Loucy (cell line): Measurements from ENCODE around the gene ENPP1.

Source experiments
- H2AFZ ChIP-seq: fragments of 200-600 bp; sonication (generic); 2 replicates; pipeline ENCODE4 v1.6.0; 2016; ENCODE audit warnings: antibody characterized with exemption, mild to moderate bottlenecking, low read length, moderate library complexity
- H3F3A ChIP-seq: fragments of 200-600 bp; 2 replicates; pipeline ENCODE4 v1.6.0; 2016; ENCODE audit warnings: antibody characterized with exemption, low read depth, mild to moderate bottlenecking
- H3K27me3 ChIP-seq: fragments of 200-600 bp; sonication (generic); 2 replicates; pipeline ENCODE4 v1.6.1; 2014; ENCODE audit warnings: low read length, mild to moderate bottlenecking; ENCODE audit not compliant: insufficient read depth, poor library complexity, severe bottlenecking
- H3K36me3 ChIP-seq: fragments of 200-600 bp; sonication (generic); 2 replicates; pipeline ENCODE4 v1.6.1; 2016; ENCODE audit warnings: low read length; ENCODE audit not compliant: insufficient read depth
- H3K4me1 ChIP-seq: fragments of 200-600 bp; sonication (generic); 2 replicates; pipeline ENCODE4 v1.5.1; 2014; ENCODE audit warnings: low read length, mild to moderate bottlenecking; ENCODE audit not compliant: insufficient read depth, poor library complexity, severe bottlenecking
- H3K4me2 ChIP-seq: fragments of 200-600 bp; sonication (generic); 2 replicates; pipeline ENCODE4 v1.6.0; 2014; ENCODE audit warnings: antibody characterized with exemption, low read length, low read depth, mild to moderate bottlenecking; ENCODE audit not compliant: poor library complexity, severe bottlenecking
- H3K4me3 ChIP-seq: fragments of 200-600 bp; sonication (generic); 2 replicates; pipeline ENCODE4 v1.5.1; 2014; ENCODE audit warnings: low read length, mild to moderate bottlenecking, mixed read lengths; ENCODE audit not compliant: poor library complexity, severe bottlenecking
- H3K79me2 ChIP-seq: fragments of 200-600 bp; sonication (generic); 2 replicates; pipeline ENCODE4 v1.6.1; 2014; ENCODE audit warnings: low read length; ENCODE audit not compliant: insufficient read depth
- H3K9ac ChIP-seq: fragments of 200-600 bp; sonication (generic); 2 replicates; pipeline ENCODE4 v1.6.0; 2014; ENCODE audit warnings: mild to moderate bottlenecking, low read depth, low read length, moderate library complexity; ENCODE audit not compliant: poor library complexity, severe bottlenecking
- H3K9me2 ChIP-seq: fragments of 200-600 bp; sonication (generic); replicated peaks from 2 replicates; pipeline ENCODE4 v1.6.1; 2016; ENCODE audit warnings: low read depth, low read length, mixed read lengths
- H3K9me3 ChIP-seq: fragments of 200-600 bp; sonication (generic); 2 replicates; pipeline ENCODE4 v1.6.1; 2014; ENCODE audit warnings: mild to moderate bottlenecking, antibody characterized with exemption, low read length, low read depth; ENCODE audit not compliant: insufficient read depth
- H4K20me1 ChIP-seq: fragments of 200-600 bp; sonication (generic); 2 replicates; pipeline ENCODE4 v1.6.0; 2014; ENCODE audit warnings: antibody characterized with exemption, low read length, mild to moderate bottlenecking; ENCODE audit not compliant: insufficient read depth, poor library complexity, severe bottlenecking
- CTCF ChIP-seq: fragments of 200-600 bp; sonication (generic); conservative IDR thresholded peaks from 2 replicates; pipeline ENCODE4 v1.5.1; 2014; ENCODE audit warnings: mild to moderate bottlenecking, antibody characterized with exemption, low read length
- EZH2phosphoT487 ChIP-seq: fragments of 200-600 bp; IDR thresholded peaks from 2 replicates; pipeline ENCODE4 v1.6.1; 2018; ENCODE audit warnings: antibody characterized with exemption, mild to moderate bottlenecking, moderate library complexity, borderline replicate concordance

Gene ENPP1

GRCh38 chr6:131825946-131826345, 18.1 kb downstream of the ENPP1 start:
- Histone ChIP-seq H2AFZ (no peak overlapping the region), H3K4me2 (no peak overlapping the region), H3K79me2 (no peaks in the 10 kb centered on the region), H3K4me1 (no peaks in the 10 kb centered on the region), H3F3A (no peaks in the 10 kb centered on the region), H3K27me3 (peaks cover 4% of the 10 kb centered on the region), H3K4me3 (no peak overlapping the region), H3K36me3 (no peaks in the 10 kb centered on the region), H3K9me2 (no peaks in the 10 kb centered on the region), H3K9me3 (no peaks in the 10 kb centered on the region), H4K20me1 (no peaks in the 10 kb centered on the region), H3K9ac (no peak overlapping the region)
- TF ChIP-seq CTCF, result no peak

- no peaks in the 10 kb centered on the region for H3K9me2 ChIP-seq
- no peaks in the 10 kb centered on the region for H3K9me3 ChIP-seq
- no peak overlapping the region for H3K4me2 ChIP-seq
- H2AFZ ChIP-seq, result no peak overlapping the region
- peaks cover 4% of the 10 kb centered on the region for H3K27me3 ChIP-seq
- TF ChIP-seq CTCF, result no peak
- no peak for TF ChIP-seq EZH2phosphoT487
- no peaks in the 10 kb centered on the region for H4K20me1 ChIP-seq
- H3K4me3 ChIP-seq, result no peak overlapping the region
- H3K9ac ChIP-seq, result no peak overlapping the region
- H3K4me1 ChIP-seq, result no peaks in the 10 kb centered on the region
- no peaks in the 10 kb centered on the region for H3K79me2 ChIP-seq
- no peaks in the 10 kb centered on the region for H3F3A ChIP-seq
- H3K36me3 ChIP-seq, result no peaks in the 10 kb centered on the region
Measured at GRCh38 chr6:131828080-131828479, 20.3 kb downstream of the ENPP1 start.

- Histone ChIP-seq H3K27me3 (peaks cover 10% of the 10 kb centered on the region), H3K9me3 (no peaks in the 10 kb centered on the region), H3K9ac (no peak overlapping the region), H3K4me1 (no peaks in the 10 kb centered on the region), H3K36me3 (no peaks in the 10 kb centered on the region), H4K20me1 (no peaks in the 10 kb centered on the region), H3K79me2 (no peaks in the 10 kb centered on the region), H2AFZ (no peak overlapping the region), H3K4me2 (no peak overlapping the region), H3F3A (no peaks in the 10 kb centered on the region), H3K9me2 (no peaks in the 10 kb centered on the region), H3K4me3 (no peak overlapping the region)
- no peak for TF ChIP-seq CTCF
Measured at GRCh38 chr6:131828951-131829350, 21.1 kb downstream of the ENPP1 start.
